ENCODE data around the gene IQCK. TPM values are rescaled to one million over a fixed set of nuclear protein-coding genes. Genes with fewer than 3 reads are reported as not detected.

The IQCK gene
- total RNA-seq, 1 experiment from 2014 or later = 2.6 TPM

DNA sequence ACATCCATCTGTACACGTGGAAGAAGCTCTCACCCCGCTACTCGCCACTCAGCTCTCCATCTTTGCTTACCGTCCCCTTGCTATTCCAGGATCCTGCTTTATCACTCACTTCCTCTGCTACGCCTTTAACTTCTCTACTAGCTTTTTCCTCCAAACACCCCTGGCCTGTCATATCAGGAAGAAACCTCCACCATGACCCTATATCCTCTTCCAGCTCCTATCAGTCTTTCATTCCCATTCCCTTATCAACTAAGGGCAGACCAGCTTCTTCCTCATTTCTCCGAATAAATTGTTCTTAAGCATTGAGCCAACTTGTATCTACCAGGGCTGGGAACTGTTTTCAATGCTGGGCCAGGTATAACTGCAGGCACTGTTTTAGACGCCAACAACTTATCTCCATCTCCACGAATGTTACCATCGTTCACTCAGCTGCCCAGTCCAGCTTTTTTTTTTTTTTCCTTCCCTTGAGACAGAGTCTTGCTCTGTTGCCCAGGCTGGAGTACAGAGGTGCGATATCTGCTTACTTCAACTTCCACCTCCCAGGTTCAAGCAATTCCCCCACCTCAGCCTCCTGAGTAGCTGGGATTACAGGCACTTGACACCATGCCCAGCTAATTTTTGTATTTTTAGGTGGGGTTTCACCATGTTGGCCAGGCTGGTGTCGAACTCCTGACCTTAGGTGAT, 4.3 kb downstream of the IQCK start:
- DNase-seq = no peak
- no peaks in the 10 kb centered on the region for H3K36me3 ChIP-seq
- no peak overlapping the region for H3K4me3 ChIP-seq
- H3K27me3 ChIP-seq = no peaks in the 10 kb centered on the region
- H3K27ac ChIP-seq = no peak overlapping the region
- no peaks in the 10 kb centered on the region for H3K9me3 ChIP-seq (replicated peaks)
- peaks cover 3% of the 10 kb centered on the region; the same call in 1 of the 2 replicates for H3K4me1 ChIP-seq

DNA sequence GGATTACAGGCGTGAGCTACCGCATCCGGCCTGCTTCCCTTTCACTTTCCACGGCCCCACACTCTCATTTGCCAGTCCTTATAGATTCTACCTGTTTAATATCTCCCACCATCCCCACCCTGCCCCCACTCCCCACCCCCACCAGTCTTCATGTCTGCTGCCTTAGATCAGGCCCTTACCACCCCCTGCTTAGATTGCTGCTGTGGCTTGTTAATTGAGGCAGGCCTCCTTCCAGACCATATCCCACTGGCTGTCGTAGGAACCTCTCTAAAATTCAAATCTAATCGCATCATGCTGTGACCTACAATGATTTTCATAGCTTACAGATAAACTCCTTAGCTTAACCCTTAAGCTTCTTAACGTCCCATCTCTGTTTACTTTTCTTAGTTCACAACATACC, 4.9 kb downstream of the IQCK start:
- Histone ChIP-seq H3K4me1 (peaks cover 3% of the 10 kb centered on the region; the same call in 1 of the 2 replicates), H3K27ac (no peak overlapping the region), H3K9me3 (replicated peaks) (no peaks in the 10 kb centered on the region), H3K27me3 (no peaks in the 10 kb centered on the region), H3K36me3 (no peaks in the 10 kb centered on the region), H3K4me3 (no peak overlapping the region)
- DNase-seq = no peak

GRCh38 chr16:19728636-19728965, 10.5 kb downstream of the IQCK start:
- no peak for DNase-seq
- no peaks in the 10 kb centered on the region for H3K36me3 ChIP-seq
- no peaks in the 10 kb centered on the region for H3K27me3 ChIP-seq
- H3K4me1 ChIP-seq = no peaks in the 10 kb centered on the region
- no peak overlapping the region for H3K4me3 ChIP-seq
- H3K9me3 ChIP-seq (replicated peaks) = no peaks in the 10 kb centered on the region
- no peak overlapping the region for H3K27ac ChIP-seq

- H3K36me3 ChIP-seq = no peaks in the 10 kb centered on the region
- no peak overlapping the region for H3K27ac ChIP-seq
- H3K9me3 ChIP-seq (replicated peaks) = no peaks in the 10 kb centered on the region
- no peak for DNase-seq
- no peaks in the 10 kb centered on the region for H3K4me1 ChIP-seq
- no peak overlapping the region for H3K4me3 ChIP-seq
- no peaks in the 10 kb centered on the region for H3K27me3 ChIP-seq
These were observed 15.5 kb downstream of the IQCK start for GRCh38 chr16:19733551-19733950.

DNA sequence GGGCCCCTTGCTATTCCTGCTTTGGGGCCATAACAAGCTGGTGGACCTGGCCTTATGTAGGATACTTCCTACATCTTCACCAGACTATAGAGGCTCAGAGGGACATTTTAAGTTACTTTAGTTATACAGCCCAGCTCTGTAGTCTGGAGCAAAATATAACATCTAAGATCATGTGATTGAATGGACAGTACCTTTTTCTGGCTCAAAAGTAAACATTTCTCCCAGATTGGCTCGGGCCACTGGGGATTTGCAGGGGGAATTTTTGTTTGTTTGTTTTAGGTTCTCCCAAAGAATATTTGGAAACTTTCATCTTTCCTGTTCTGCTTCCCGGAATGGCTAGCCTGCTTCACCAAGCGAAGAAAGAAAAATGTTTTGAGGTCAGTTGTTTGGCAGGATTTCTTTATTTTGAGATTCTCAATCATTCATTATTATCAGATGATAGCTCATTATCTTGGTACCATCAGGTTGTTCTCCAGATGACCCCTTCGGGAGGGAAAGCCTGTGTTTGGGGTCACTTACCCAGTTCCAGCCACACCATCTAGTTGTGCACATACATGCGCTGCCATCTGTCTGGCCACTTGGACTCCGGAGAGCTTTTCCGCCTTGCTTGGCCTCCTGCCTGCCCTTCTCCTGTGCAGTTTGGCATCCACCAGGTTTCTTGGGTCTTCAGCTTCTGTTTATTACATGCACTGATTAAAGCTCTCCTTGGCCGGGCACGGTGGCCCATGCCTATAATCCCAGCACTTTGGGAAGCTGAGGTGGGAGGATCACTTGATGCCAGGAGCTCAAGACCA, 17.2 kb downstream of the IQCK start:
- Histone ChIP-seq H3K4me1 (no peaks in the 10 kb centered on the region), H3K9me3 (replicated peaks) (no peaks in the 10 kb centered on the region), H3K27me3 (no peaks in the 10 kb centered on the region), H3K4me3 (no peak overlapping the region), H3K36me3 (no peaks in the 10 kb centered on the region), H3K27ac (no peak overlapping the region)
- DNase-seq = no peak

GRCh38 chr16:19737306-19738038, 19.4 kb downstream of the IQCK start:
- DNase-seq = no peak
- Histone ChIP-seq H3K36me3 (no peaks in the 10 kb centered on the region), H3K9me3 (replicated peaks) (no peaks in the 10 kb centered on the region), H3K4me3 (no peak overlapping the region), H3K4me1 (no peaks in the 10 kb centered on the region), H3K27ac (no peak overlapping the region), H3K27me3 (no peaks in the 10 kb centered on the region)

DNA sequence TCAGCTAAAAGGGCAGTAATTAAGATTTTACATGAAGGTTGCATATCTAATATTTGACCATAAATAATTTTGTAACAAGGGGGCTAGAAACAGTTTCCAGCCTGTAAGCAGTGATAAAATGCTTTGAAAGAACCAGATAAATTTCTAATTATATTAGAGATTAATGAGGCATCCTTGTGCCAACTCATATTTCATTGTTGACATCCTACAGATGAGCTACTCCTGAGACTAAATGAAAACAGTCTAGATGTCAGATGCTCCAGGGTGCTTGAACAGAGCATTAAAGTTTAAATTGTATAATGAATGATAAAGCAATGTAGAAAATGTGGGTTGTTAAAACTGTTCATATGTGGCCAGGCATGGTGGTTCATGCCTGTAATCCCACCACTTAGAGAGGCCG, 23.3 kb downstream of the IQCK start:
- Histone ChIP-seq H3K27me3 (no peaks in the 10 kb centered on the region), H3K4me1 (peaks cover 2% of the 10 kb centered on the region), H3K9me3 (replicated peaks) (no peaks in the 10 kb centered on the region), H3K27ac (no peak overlapping the region), H3K36me3 (no peaks in the 10 kb centered on the region), H3K4me3 (no peak overlapping the region)
- DNase-seq = no peak

DNA sequence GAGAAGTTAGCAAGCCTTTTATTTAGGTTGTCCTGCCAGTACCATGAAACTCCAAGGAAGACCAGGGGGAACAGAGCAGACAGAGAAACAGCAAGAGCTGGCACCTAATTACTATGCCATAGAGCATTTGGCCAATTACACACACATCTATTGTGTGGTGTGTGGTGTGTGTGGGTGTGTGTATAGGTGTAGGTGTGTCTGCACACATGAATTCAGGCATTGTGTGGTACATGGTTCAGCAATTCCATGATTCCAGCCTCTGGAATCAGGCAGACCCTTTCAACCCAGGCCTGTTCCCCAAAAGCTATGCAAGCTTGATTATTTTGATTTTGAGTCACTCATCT, 25.7 kb downstream of the IQCK start:
- DNase-seq = no peak
- Histone ChIP-seq H3K27me3 (no peaks in the 10 kb centered on the region), H3K27ac (no peak overlapping the region), H3K36me3 (no peaks in the 10 kb centered on the region), H3K9me3 (replicated peaks) (no peaks in the 10 kb centered on the region), H3K4me1 (peaks cover 9% of the 10 kb centered on the region), H3K4me3 (no peak overlapping the region)

DNA sequence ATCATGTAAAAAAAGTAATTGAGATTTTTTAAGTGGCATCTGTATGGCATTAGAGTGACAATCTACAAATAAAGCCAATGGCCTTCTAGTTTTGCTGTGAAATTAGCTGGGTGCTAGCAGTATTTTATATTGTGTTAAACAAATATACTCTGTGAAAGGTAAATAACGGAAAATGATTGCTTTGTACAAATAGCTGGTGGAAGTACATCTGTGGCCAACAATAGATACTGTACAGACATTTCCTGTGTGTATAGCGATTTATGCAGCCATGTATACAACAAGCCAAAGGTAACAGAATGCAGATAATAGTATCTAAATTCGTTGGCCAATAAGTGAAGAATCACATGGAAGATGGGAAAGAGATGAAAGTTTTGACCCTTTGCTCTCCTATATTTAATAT, 26.6 kb downstream of the IQCK start:
- H3K27me3 ChIP-seq = no peaks in the 10 kb centered on the region
- peaks cover 9% of the 10 kb centered on the region for H3K4me1 ChIP-seq
- no peak for DNase-seq
- H3K27ac ChIP-seq = no peak overlapping the region
- H3K36me3 ChIP-seq = no peaks in the 10 kb centered on the region
- no peak overlapping the region for H3K4me3 ChIP-seq
- H3K9me3 ChIP-seq (replicated peaks) = no peaks in the 10 kb centered on the region

- no peak overlapping the region for H3K27ac ChIP-seq
- no peaks in the 10 kb centered on the region for H3K27me3 ChIP-seq
- no peak for DNase-seq
- H3K36me3 ChIP-seq = no peaks in the 10 kb centered on the region
- H3K9me3 ChIP-seq (replicated peaks) = no peaks in the 10 kb centered on the region
- H3K4me1 ChIP-seq = peaks cover 9% of the 10 kb centered on the region
- H3K4me3 ChIP-seq = no peak overlapping the region
These were observed 27.4 kb downstream of the IQCK start for GRCh38 chr16:19745286-19746010.

GRCh38 chr16:19746561-19746960, 28.5 kb downstream of the IQCK start:
- peak; percentile 39 to 63 for DNase-seq
- no peaks in the 10 kb centered on the region for H3K36me3 ChIP-seq
- peaks cover 12% of the 10 kb centered on the region for H3K4me1 ChIP-seq
- no peaks in the 10 kb centered on the region for H3K9me3 ChIP-seq (replicated peaks)
- H3K4me3 ChIP-seq = no peak overlapping the region
- H3K27ac ChIP-seq = no peak overlapping the region
- no peaks in the 10 kb centered on the region for H3K27me3 ChIP-seq

GRCh38 chr16:19748389-19749168, 30.5 kb downstream of the IQCK start:
- no peaks in the 10 kb centered on the region for H3K27me3 ChIP-seq
- H3K27ac ChIP-seq = no peak overlapping the region
- DNase-seq = peak in 1 of 2 experiments; percentile 26
- H3K4me1 ChIP-seq = peaks cover 23% of the 10 kb centered on the region
- no peaks in the 10 kb centered on the region for H3K36me3 ChIP-seq
- H3K4me3 ChIP-seq = no peak overlapping the region
- no peaks in the 10 kb centered on the region for H3K9me3 ChIP-seq (replicated peaks)

- no peaks in the 10 kb centered on the region for H3K36me3 ChIP-seq
- no peak overlapping the region for H3K27ac ChIP-seq
- H3K4me1 ChIP-seq = peaks cover 26% of the 10 kb centered on the region
- DNase-seq = no peak
- no peaks in the 10 kb centered on the region for H3K9me3 ChIP-seq (replicated peaks)
- H3K4me3 ChIP-seq = no peak overlapping the region
- H3K27me3 ChIP-seq = no peaks in the 10 kb centered on the region
These were observed 31.6 kb downstream of the IQCK start for GRCh38 chr16:19749571-19750080.

All from SJCRH30 (cell line).